ENCODE data around the gene TTC28. TPM values are rescaled to one million over a fixed set of nuclear protein-coding genes. Genes with fewer than 3 reads are reported as not detected.

TTC28 gene
- total and polyA plus RNA-seq, 11 donors: 5.1 to 34.9 (median 21.8) TPM

DNA sequence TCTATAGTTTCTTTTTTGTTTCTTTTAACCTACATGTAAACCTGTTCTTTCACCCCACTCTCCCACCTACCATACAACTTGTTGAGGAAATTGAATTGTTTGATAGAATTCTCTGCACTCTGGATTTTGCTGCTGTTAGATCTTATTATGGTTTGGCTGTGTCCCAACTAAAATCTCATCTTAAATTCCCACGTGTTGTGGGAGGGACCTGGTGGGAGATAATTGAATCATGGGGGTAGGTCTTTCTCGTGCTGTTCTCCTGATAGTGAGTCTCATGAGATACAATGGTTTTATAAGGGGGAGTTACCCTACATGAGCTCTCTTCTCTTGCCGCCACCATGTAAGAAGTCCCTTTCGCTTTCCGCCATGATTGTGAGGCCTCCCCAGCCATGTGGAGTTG lies 745.6 kb downstream of the TTC28 start:
- no peaks in the 10 kb centered on the region for H3K9me3 ChIP-seq
- no peaks in the 10 kb centered on the region for H3K4me1 ChIP-seq
- ATAC-seq (no peak), DNase-seq (no peak)
- intact Hi-C loops (cut with DNase I): loop anchor here in 1 of 10 donors (10.0 kb wide), 1 partner anchor 51 kb away; no protein-coding TSS in a partner anchor
- 82 to 90% (median 86%) methylated on average over 5 of the region's 5 CpGs for WGBS, 4 donors
- TF ChIP-seq POLR2A (IDR thresholded peaks at IDR 0.05): no peak
- TF ChIP-seq, protein P1, sequence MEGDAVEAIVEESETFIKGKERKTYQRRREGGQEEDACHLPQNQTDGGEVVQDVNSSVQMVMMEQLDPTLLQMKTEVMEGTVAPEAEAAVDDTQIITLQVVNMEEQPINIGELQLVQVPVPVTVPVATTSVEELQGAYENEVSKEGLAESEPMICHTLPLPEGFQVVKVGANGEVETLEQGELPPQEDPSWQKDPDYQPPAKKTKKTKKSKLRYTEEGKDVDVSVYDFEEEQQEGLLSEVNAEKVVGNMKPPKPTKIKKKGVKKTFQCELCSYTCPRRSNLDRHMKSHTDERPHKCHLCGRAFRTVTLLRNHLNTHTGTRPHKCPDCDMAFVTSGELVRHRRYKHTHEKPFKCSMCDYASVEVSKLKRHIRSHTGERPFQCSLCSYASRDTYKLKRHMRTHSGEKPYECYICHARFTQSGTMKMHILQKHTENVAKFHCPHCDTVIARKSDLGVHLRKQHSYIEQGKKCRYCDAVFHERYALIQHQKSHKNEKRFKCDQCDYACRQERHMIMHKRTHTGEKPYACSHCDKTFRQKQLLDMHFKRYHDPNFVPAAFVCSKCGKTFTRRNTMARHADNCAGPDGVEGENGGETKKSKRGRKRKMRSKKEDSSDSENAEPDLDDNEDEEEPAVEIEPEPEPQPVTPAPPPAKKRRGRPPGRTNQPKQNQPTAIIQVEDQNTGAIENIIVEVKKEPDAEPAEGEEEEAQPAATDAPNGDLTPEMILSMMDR (IDR thresholded peaks at IDR 0.05): no peak
- H3K4me3 ChIP-seq: no peak overlapping the region
- H3K36me3 ChIP-seq: no peaks in the 10 kb centered on the region
- peak overlapping the region in 1 of 12 donors; percentile 2 for H3K27ac ChIP-seq
- no peaks in the 10 kb centered on the region for H3K27me3 ChIP-seq

DNA sequence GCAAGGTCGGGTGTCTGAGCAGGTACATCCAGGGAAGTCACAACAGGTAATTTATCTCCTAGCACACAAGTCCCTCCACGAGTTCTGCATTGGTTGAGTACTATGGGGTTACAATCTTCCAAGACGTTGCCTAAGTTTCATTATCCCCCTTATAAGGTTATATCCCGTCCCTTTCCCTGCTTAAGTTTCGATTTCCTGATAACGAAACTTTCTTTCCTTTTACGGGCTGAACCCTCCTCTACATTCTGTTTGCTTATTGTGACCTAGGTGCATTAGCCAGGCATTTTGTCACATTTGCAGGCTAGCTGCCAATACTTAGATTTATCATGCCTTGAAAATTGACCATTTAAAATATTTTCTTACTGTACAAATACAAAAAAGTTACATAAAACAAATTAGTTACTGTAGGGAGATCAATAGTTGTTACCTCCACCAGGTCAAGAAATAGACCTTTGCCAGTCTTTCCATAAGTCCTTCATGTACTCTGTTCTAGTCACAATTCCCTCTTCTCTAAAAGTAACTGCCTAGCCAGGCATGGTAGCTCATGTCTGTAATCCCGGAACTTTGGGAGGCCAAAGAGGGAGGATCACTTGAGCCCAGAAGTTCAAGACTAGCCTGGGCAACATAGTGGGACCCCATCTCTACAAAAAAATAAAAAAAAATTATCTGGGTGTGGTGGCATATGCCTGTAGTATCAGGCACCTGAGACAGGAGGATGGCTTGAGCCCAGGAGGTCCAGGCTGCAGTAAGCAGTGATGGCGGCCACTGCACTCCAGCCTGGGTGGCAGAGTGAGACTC lies 746.3 kb downstream of the TTC28 start:
- WGBS, 4 donors: 81 to 92% (median 86%) methylated on average over 9 of the region's 9 CpGs
- peak overlapping the region in 6 of 12 donors; percentile 2 to 50 (median 17) for H3K27ac ChIP-seq
- TF ChIP-seq POLR2A (IDR thresholded peaks at IDR 0.05): no peak
- TF ChIP-seq, protein P1 (IDR thresholded peaks at IDR 0.05): no peak
- H3K36me3 ChIP-seq: no peaks in the 10 kb centered on the region
- no peaks in the 10 kb centered on the region for H3K9me3 ChIP-seq
- peak overlapping the region in 8 of 12 donors; percentile 15 to 48 (median 34) for H3K4me3 ChIP-seq
- intact Hi-C loops (cut with DNase I): loop anchor here in 1 of 10 donors (10.0 kb wide), 1 partner anchor 51 kb away; no protein-coding TSS in a partner anchor
- ATAC-seq (no peak), DNase-seq (no peak)
- H3K4me1 ChIP-seq: no peaks in the 10 kb centered on the region
- H3K27me3 ChIP-seq: no peaks in the 10 kb centered on the region

DNA sequence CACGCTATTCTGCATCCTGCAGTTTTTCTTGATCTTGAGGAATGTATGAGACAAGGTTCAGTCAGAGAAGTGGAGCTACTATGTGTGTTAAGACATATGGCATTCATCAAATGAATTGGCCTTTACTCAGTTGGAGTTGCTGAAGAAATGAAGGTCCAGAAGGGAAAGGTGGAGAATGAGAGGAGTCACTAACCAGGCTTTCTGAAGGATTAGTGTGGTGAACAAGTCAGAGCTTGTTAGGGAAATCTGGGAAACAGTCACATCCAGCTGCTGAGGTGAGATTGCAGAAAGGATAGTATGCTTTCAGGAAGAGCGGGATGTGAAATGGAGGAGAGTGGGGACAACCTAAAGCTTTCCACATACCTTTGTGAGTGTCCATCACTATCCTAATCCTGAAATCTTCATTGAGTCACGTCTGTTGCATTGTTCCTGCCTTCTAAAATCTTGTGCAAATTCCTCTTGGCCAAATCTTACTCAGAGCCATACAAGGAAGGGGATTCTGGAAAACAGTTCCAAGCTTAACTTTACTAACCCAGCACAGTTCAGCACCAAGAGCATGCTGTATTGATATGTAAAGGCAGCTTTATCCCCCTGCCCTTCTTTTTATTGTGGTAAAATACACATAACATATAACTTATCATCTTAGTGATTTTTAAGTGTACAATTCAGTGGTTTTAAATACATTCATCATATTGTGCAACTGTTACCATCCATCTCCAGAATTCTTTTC lies 749.1 kb downstream of the TTC28 start:
- ATAC-seq (no peak), DNase-seq (no peak)
- Histone ChIP-seq H3K36me3 (no peaks in the 10 kb centered on the region), H3K9me3 (peaks cover 0 to 7% (median 0%) of the 10 kb centered on the region in 12 donors), H3K27ac (no peak overlapping the region), H3K4me1 (no peaks in the 10 kb centered on the region), H3K27me3 (no peaks in the 10 kb centered on the region), H3K4me3 (peak overlapping the region in 2 of 12 donors; percentile 34 to 35)
- intact Hi-C loops (cut with DNase I): loop anchor here in 1 of 10 donors (10.0 kb wide), 1 partner anchor 54 kb away; no protein-coding TSS in a partner anchor
- TF ChIP-seq, protein P1 (IDR thresholded peaks at IDR 0.05): no peak
- no peak for TF ChIP-seq POLR2A (IDR thresholded peaks at IDR 0.05)
- WGBS, 4 donors: 80 to 88% (median 87%) methylated on average over 3 of the region's 3 CpGs

Small RNA genes within 50 kb of the gene (microRNA-seq; reads per million reads assigned to microRNA genes)
- gene MIR5739: 0 reads per million in 4 donors

Other genes starting within 250 kb of the TTC28 start
- 1 to 10 TPM; 1.1 to 7.8 (median 1.6) TPM for gene CHEK2, start 62.0 kb upstream of the TTC28 start, total RNA-seq
- 1 to 10 TPM; 2.3 to 2.7 TPM for gene CHEK2, start 62.0 kb upstream of the TTC28 start, polyA plus RNA-seq
- 10 to 100 TPM in 5 of 9 donors, 1 to 10 TPM in 4; 7.4 to 18.3 (median 10.9) TPM for gene HSCB, start 62.2 kb upstream of the TTC28 start, total RNA-seq
- 10 to 100 TPM; 16.8 to 18.1 TPM for gene HSCB, start 62.2 kb upstream of the TTC28 start, polyA plus RNA-seq
- gene CCDC117, start 92.9 kb upstream of the TTC28 start, total RNA-seq: 10 to 100 TPM in 8 of 9 donors, 1 to 10 TPM in 1; 8.9 to 16.6 (median 13.3) TPM
- gene CCDC117, start 92.9 kb upstream of the TTC28 start, polyA plus RNA-seq: 10 to 100 TPM in 1 of 2 donors, 1 to 10 TPM in 1; 6.9 to 11.3 TPM
- gene XBP1, start 120.7 kb upstream of the TTC28 start, total RNA-seq: 100 to 1,000 TPM in 3 of 9 donors, 10 to 100 TPM in 6; 59.8 to 133 (median 88.1) TPM
- gene XBP1, start 120.7 kb upstream of the TTC28 start, polyA plus RNA-seq: 100 to 1,000 TPM in 1 of 2 donors, 10 to 100 TPM in 1; 23.8 to 160 TPM
- 1 to 10 TPM; 5.3 to 9.2 (median 7.3) TPM for gene ZNRF3, start 203.7 kb upstream of the TTC28 start, total RNA-seq
- 1 to 10 TPM; 1.8 to 6.2 TPM for gene ZNRF3, start 203.7 kb upstream of the TTC28 start, polyA plus RNA-seq

Data from heart left ventricle (tissue), 16 donors.